NCI-H510A (cell line): Measurements from ENCODE around the gene SMG1.

Experiments used
- DNase-seq: peaks from one replicate; lab custom pipeline; 2025; lab: John Stamatoyannopoulos, UW

The SMG1 gene

GRCh38 chr16:18852647-18853046 lies 73.6 kb downstream of the SMG1 start:
- no peak for DNase-seq

- no peak for DNase-seq
Observed at GRCh38 chr16:18846416-18846815, 79.8 kb downstream of the SMG1 start.

- no peak for DNase-seq
Observed at GRCh38 chr16:18842565-18842964, 83.6 kb downstream of the SMG1 start.

GRCh38 chr16:18841833-18842525 lies 84.2 kb downstream of the SMG1 start:
- no peak for DNase-seq

DNA sequence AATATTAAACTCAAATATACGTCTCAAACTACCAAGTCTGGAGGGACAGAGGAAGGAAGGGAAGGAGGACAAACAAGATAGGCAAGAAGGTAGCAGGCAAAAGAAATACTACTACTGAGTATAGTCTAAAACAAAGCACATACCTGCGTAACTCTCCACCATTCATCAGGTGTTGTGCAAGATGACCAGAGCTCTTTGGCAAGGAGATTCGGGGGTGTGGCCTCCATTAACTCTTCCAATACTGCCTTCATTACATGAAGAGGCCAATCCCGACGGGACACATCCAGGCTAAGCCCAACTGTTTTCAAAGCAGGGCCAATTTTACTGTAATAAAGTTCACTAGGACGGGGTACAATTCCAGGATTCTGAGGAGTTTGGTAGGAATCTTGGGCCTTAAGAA lies 86.7 kb downstream of the SMG1 start:
- DNase-seq = no peak

DNA sequence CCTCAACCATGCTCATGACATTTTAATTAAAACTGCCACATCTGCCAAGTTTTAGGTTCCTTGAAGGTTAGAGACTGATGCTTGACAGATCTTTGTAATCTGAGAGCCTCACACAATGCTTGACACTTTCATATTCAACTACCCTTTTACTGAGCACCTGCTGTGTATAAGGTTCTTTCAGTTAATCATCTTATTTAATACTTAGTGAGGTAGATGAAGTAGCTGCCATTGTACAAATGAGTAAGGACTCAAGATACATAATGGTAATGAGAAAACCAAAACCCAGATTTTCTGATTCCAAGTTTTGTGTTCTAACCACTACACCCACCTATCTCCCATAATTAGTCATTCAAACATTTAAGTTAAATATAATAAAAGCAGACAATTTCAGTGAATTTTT lies 89.5 kb downstream of the SMG1 start:
- no peak for DNase-seq

GRCh38 chr16:18834864-18835263 lies 91.3 kb downstream of the SMG1 start:
- no peak for DNase-seq

DNA sequence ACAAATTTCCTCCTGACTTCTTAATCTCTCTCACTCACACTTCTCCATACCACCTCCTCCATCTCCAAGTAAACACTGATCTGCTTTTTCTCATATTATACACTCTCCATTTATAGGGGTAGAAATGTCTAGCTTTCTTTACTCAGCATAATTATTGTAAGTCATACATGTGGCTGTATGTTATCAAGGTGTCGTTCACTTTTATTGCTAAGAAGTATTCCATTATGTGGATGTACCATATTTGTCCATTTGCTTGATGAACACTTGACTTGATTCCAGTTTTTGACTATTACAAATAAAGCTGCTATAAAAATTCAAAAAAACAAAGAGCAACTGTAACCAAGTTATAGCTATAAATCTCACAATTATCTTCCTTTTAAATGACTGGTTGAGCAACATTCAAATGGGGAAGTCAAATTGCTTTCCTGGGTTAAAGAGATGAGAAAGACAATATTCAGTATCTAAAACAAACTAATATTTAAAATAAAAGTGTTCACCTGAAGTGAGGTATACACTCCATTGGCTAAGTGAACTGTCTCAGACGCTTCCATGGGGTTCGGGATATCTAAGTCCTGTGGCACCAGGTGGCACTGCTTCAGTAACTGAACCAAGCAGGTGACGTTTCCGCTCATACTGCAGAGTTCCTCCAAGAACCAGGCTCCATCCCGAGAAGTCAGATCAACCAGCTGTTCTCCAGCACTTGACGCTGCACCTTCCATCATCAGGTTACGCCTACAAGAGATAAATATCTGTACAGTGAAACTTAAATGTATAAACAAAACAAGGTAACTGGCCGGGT lies 92.3 kb downstream of the SMG1 start:
- DNase-seq = no peak

DNA sequence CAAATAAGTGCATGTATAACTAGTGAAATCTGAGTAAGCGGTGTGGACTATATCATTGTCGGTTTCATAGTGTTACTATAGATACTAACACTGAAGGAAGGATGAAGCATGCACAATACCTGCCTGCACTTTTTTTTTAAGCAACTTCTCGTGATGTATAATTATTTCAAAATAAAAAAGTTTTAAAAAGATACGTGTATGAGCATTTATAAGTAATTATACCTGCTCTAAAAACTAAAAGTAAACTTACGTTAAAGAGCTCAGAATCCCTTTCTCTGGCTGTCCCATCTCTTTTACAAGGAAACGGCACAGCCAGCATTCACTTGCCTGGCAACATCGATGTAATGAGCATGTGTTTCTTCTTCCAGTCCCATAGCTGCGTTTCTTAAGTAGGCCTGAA lies 93.6 kb downstream of the SMG1 start:
- DNase-seq = no peak

GRCh38 chr16:18832006-18832405 lies 94.2 kb downstream of the SMG1 start:
- DNase-seq = no peak

DNA sequence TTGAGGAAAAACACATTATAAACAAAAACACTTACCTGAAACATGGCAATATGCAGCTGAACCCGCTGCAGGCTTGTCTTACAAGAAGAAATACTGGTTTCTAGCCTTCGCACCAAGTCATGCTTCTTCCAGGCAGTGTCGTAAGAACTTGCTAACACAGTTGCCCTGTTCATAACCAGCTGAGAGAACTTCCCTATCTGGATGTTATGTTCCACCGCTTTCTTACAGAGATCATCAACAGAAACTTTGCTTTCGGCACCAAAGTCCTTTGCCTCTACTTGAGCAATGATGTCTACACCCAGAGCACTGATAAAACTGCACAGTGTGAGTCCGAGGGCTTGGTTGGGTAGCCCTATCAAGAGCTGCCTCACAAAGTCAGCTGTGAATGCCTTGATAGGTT lies 97.0 kb downstream of the SMG1 start:
- no peak for DNase-seq

DNA sequence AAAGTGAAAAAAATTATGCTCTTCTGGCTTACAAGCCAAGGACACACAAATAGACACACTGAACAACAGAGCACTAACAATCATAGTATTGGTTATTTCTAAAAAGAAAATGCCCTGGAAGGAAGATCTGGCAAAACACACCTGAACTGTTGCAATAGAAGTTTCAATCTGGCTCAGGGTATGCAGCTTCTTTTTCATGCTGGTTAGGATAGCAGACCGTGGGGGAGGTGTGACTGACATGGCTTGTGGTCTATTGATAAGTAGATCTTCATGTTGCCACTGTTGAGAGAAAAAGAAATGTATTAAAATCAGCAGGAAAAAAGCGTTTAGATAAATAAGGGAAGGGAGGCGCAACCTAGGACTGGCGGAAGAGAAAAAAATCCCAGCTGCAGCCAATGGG lies 98.3 kb downstream of the SMG1 start:
- DNase-seq = no peak

DNA sequence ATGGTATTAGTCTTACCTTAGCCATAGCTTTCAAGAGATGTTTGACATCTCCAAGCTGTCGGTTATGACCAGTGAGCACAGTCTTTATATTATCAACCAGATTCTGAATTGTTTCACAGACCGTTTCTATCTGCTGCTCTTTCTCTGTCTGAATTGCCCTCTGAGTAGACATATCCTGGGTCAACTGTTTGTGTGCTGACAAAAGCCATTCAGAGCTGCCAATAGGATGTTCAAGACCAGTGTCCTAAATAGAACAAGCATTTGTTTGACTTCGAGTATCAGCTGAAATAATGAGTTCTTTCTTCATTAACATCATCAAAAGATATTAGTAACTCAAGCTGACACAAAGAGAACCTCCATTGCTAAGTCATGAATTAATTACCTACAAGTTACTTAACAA lies 109.9 kb downstream of the SMG1 start:
- no peak for DNase-seq

DNA sequence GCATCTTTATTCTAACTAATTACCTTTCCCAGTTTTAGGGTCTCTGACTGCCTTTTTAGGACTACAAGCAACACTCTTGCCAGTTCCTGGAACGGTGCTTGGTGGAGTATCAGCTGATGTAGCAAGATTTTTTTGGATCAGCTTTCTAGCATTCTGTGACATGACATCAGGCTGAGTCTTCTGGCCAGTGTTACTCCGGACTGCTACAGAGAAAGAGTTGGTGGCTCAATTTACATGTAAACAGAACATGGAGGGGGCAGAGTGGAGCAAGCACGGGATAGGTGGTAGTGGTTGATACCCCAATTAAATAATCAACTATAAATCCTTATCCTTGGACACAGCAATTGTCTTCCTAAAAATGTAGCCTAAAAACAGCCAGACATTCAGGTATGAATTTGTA lies 114.3 kb downstream of the SMG1 start:
- DNase-seq = no peak

DNA sequence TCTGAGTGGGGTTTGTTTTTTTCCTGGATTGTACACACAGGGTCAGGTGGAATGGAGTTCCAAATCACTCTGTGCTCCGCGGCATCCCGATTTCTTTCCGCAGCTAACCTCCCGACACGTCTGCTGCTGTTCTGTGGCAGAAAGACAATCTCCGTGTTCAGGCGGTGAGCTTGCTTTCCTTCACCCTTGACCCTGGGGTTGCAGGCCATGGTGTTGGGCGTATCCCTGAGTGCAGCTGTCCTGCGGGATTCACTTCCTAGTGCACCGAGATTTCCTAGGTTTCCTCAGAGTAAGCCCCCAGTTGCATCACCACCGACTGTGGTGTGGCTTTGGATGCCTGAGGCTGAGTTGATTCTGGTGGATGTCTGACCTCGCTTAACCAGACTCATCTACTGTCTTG lies 117.0 kb downstream of the SMG1 start:
- no peak for DNase-seq

GRCh38 chr16:18805257-18805773 lies 120.9 kb downstream of the SMG1 start:
- no peak for DNase-seq

DNA sequence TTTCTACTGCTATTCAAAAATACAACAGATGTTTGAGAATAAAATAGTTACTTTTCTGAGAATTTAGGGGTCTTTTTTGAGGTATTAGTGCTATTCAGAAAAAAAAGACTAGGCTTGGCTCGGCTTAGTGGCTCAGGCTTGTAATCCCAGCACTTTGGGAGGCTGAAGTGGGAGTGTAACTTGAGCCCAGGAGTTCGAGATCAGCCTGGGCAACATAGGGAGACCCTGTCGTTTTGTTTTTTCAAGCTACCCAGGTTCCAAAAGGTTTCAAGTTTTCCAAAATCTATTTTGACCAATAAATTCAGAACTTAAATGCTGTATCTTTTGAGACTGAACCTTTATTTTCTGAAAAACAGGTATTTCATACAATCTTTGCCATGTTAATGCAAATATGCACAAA lies 121.7 kb downstream of the SMG1 start:
- DNase-seq = no peak

GRCh38 chr16:18803569-18804462 lies 122.4 kb downstream of the SMG1 start:
- DNase-seq = no peak

- DNase-seq = no peak
Observed at GRCh38 chr16:18802767-18803343, 123.4 kb downstream of the SMG1 start.

DNA sequence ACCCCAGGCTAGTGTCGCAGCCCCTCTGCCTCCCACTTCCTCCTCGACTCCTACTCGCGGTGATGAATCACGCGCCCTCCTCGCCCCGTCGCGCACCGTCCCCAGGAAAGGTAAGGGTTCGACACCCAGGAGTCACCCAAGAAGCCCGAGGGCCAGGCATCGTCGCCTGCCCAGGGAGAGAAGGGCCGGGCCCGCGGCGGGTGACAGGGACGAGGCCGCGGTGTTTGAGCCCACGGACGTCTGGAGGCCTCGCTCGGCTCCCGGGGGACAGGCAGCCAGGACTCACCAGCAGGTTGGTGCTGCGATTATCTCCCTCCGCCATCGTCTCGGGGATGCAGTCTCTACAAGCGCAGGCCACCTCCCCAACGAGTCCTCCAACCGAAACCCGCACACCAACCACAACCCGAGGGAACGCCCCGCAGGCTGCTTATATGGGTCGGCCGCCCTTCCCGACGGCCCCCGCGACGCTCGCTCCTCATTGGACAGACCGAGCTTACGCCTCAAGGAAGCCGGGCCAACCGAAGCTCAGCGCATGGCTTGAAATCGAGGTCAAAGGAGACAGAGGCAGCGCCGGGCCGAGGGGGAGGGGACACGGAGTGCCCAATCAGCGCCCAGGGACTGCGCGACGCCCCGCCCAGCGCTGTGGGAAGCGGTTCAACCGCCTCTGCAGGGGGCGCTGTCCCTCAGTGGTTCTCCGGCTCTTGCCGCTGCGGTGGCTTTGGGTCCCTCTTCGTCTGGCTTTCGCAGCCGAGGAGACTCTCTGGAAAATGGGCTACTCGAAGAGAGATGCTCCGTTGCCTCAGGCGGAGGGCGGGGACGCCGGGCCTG lies 124.8 kb downstream of the SMG1 start, which contains the start of gene ARL6IP1:
TSS of gene ARL6IP1 (minus strand) at position 405 of the 828 bp plus-strand sequence. CDS start at position 322, 83 bp downstream.
- DNase-seq = peak; percentile 99

DNA sequence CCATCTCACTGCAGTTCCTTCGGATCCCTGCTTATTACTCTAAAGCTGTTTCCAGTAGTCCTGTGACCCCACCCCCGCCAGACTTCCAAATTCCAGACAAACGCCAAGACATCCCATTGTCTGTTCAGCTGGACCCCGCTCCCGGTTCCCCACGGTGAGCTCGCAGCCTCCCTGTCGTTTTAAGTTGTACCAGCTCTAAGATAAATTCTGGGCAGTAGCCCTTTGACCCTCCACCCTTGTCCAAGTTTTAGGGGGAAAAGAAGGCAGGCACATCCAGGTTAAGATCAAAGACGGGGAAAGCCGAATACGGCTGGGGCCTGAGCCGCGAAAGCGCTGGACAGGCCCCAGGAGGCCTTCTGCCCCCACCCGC lies 125.4 kb downstream of the SMG1 start:
- DNase-seq = no peak
